GM08714 (cell line): ENCODE results near the gene FBXW2.
A peak's percentile ranks its signal among the peaks of the same experiment; 100 is the strongest.

Experiments
- H3K4me3 ChIP-seq: fragments of 200-500 bp; sonication (Bioruptor generic); 2 replicates; pipeline ENCODE4 v1.5.1; 2014; ENCODE audit warnings: mild to moderate bottlenecking, low read length, inconsistent platforms
- ZNF274 ChIP-seq: IDR thresholded peaks from 2 replicates; pipeline ENCODE4 v1.6.1; 2012; ENCODE audit warnings: mild to moderate bottlenecking, low read depth, low read length

FBXW2 gene

GRCh38 chr9:120720404-120720803, 72.8 kb downstream of the FBXW2 start:
- H3K4me3 ChIP-seq = no peak overlapping the region
- TF ChIP-seq ZNF274 = no peak

DNA sequence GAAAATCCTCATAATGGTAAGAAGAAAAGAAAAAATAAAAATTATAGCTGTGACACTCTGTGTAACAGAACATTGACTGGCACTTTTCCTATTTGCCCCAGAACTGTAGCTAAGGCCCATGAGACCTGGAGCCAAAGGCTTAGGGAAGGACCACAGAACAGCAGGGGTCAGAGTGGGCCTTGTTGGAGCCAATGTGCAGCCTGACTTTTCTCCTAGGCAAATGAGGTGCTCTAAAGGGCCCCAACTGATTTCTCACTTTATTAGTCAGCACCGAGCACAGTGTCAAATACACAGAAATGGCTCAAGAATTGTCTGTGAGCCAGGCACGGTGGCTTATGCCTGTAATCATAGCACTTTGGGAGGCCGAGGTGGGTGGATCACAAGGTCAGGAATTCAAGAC, 74.9 kb downstream of the FBXW2 start:
- no peak overlapping the region for H3K4me3 ChIP-seq
- TF ChIP-seq ZNF274 = no peak

DNA sequence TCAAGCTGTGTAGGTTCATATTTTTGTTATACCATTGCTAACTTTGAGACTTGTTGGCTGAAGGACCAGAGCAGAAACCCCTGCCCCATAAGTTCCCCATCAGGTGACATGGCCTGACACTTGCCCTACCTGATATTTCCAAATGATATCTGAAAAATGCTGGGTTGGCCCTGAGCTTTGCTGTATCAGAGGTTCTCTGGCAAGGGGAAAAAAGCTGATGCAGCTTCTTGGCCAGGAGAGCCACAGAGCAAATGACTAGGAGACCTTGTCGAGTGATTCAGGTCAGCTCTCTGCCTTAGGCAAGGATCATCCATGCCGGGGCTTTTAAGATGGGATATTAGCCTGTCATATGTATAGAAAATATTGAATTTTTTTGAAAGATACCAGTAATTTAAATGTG, 76.0 kb downstream of the FBXW2 start:
- no peak for TF ChIP-seq ZNF274
- no peak overlapping the region for H3K4me3 ChIP-seq

GRCh38 chr9:120716483-120716882, 76.7 kb downstream of the FBXW2 start:
- no peak for TF ChIP-seq ZNF274

GRCh38 chr9:120715389-120715924, 77.8 kb downstream of the FBXW2 start:
- TF ChIP-seq ZNF274 = no peak
- no peak overlapping the region for H3K4me3 ChIP-seq

More at GRCh38 chr9:120716483-120716882, 76.7 kb downstream of the FBXW2 start:
- no peak overlapping the region for H3K4me3 ChIP-seq

- peak overlapping the region; percentile 75; the same call in 1 of the 2 replicates for H3K4me3 ChIP-seq
- no peak for TF ChIP-seq ZNF274
Measured at GRCh38 chr9:120714846-120715388, 78.3 kb downstream of the FBXW2 start.

- H3K4me3 ChIP-seq = peak within 1 kb of the TSS; percentile 75
- no peak for TF ChIP-seq ZNF274
Measured at GRCh38 chr9:120714088-120714845, 78.9 kb downstream of the FBXW2 start, which contains the start of gene MEGF9. MEGF9 (minus strand) TSS chr9:120714470; CDS start chr9:120714358, 112 bp downstream.

DNA sequence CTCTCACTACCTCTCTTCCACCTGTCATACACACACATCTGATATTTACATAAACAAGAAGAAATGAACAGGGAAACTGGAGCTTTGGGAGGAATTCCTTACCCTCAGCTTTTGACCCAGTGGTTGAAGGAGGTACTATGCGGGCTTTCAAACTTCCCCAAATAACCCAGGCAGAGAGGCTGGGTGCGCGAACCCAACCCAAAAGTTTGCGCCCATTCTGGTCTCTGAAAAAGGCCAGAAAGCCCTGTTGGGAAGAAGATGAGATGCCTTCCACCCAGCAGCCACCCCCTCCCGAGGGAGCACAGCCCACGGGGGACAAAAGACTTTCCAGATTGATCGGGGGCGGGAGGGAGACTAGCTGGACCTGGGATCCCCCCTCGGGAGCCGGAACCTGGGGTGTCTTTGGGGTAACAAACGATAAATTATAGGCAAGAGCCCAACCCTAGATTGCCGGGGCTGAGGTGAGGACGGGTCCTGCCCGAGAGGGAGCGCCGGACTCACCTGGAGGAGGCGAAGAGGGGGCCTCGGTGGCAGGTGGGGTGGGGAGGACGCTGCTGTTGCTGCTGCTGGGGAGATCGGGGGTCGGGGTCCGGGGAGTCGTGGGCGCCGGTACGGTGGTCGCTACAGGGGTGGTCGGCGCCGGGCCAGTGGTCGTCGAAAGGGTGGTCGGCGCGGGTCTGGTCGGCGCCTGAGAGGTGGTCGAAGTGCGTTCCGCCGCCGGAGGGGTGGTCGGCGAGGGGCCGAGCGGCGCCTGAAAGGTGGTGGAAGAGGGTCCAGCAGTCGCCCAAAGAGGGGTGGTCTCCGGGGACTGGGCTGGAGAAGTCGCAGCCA, 79.7 kb downstream of the FBXW2 start:
- peak overlapping the region; percentile 74 for H3K4me3 ChIP-seq
- no peak for TF ChIP-seq ZNF274

- no peak for TF ChIP-seq ZNF274
- no peak overlapping the region; the same call in 1 of the 2 replicates for H3K4me3 ChIP-seq
Measured at GRCh38 chr9:120712539-120713031, 80.6 kb downstream of the FBXW2 start.

- no peak overlapping the region; the same call in 1 of the 2 replicates for H3K4me3 ChIP-seq
- TF ChIP-seq ZNF274 = no peak
Measured at GRCh38 chr9:120711841-120712538, 81.2 kb downstream of the FBXW2 start.

GRCh38 chr9:120711354-120711753, 81.9 kb downstream of the FBXW2 start:
- no peak overlapping the region for H3K4me3 ChIP-seq
- no peak for TF ChIP-seq ZNF274

- TF ChIP-seq ZNF274 = no peak
- H3K4me3 ChIP-seq = no peak overlapping the region; the same call in 1 of the 2 replicates
Measured at GRCh38 chr9:120710110-120710981, 82.9 kb downstream of the FBXW2 start.
